AG09309 (cell line): ENCODE data around the gene PRRX1.

Experiments
- DNase-seq: peaks from one replicate; pipeline ENCODE4 v3.0.0-alpha.2; 2010; ENCODE audit warnings: low read depth
- H3K4me3 ChIP-seq: 2 replicates; pipeline ENCODE4 v1.5.1; 2011; ENCODE audit warnings: mild to moderate bottlenecking, low read depth, low read length, moderate library complexity; ENCODE audit not compliant: control insufficient read depth
- CTCF ChIP-seq: IDR thresholded peaks from 2 replicates; pipeline ENCODE4 v1.5.1; 2011; ENCODE audit warnings: mild to moderate bottlenecking, low read depth, low read length, inconsistent platforms; ENCODE audit not compliant: insufficient read depth, control insufficient read depth; ENCODE audit errors: missing control alignments

The PRRX1 gene

GRCh38 chr1:170669586-170670530 lies 5.9 kb downstream of the PRRX1 start:
- peak overlapping the region; percentile 91 for H3K4me3 ChIP-seq
- no peak for TF ChIP-seq CTCF
- no peak for DNase-seq

- DNase-seq, result no peak
- peak; percentile 97 for TF ChIP-seq CTCF
- peak overlapping the region; percentile 91 for H3K4me3 ChIP-seq
These were observed 7.1 kb downstream of the PRRX1 start for GRCh38 chr1:170670802-170671628.

GRCh38 chr1:170671629-170671963 lies 7.7 kb downstream of the PRRX1 start:
- peak overlapping the region; percentile 21 for H3K4me3 ChIP-seq
- no peak for DNase-seq
- no peak for TF ChIP-seq CTCF

GRCh38 chr1:170672316-170672715 lies 8.4 kb downstream of the PRRX1 start:
- no peak overlapping the region for H3K4me3 ChIP-seq
- no peak for DNase-seq
- TF ChIP-seq CTCF, result no peak

GRCh38 chr1:170674239-170674638 lies 10.3 kb downstream of the PRRX1 start:
- peak; percentile 79 for DNase-seq
- no peak for TF ChIP-seq CTCF
- no peak overlapping the region for H3K4me3 ChIP-seq

GRCh38 chr1:170674986-170675385 lies 11.1 kb downstream of the PRRX1 start:
- no peak for TF ChIP-seq CTCF
- H3K4me3 ChIP-seq, result no peak overlapping the region

More at GRCh38 chr1:170674986-170675385, 11.1 kb downstream of the PRRX1 start:
- no peak for DNase-seq
